ENCODE measurements around the gene MMP25.

DNA sequence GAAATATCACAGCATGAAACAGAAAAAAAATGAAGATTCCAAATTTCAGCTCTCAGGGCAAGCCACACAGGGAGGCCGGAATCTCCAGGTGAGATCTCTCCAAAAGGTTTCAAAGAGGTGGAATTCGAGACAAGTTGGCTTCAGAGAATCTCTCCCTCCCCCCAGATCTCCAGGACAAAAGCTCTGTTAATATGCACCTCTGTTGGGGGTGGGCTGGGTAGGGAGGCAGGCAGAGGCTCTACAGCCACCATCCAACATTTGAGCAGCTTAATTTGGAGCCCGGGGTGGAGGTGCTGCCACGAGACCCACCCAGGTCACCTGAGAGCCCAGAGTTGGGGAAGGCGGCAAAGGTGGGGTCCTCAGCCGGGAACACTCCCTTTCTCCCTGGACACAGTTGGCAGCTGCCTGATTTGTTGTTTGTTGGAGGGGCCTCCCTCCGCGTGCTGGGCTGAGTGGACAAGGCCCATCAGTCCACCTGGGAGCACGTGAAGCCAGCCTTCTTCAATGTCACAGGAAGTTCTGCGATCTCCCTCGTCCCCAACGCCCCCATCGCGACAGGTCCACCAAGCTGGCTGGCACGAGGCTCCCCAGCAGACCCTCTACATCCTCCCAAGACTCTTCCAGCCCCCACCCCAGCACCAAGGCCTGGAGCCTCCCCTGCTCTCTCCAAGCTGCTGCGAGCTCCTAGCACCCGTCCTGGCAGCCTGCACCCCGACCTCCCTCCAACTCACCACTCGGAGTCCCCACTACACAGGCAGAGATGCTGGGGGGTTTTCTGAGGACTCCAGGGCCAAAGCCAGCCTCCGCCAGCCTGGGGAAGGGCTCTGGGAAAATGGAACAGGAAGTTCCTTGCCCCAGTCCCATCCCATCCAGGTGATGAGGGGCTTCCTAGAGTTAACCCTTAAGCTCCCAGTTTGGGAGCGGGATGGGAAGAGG lies 52.4 kb downstream of the MMP25 start, which contains the start of gene ZSCAN10:
- no peak for TF ChIP-seq EP300 (IDR thresholded peaks at IDR 0.05)
- TF ChIP-seq, protein P1, sequence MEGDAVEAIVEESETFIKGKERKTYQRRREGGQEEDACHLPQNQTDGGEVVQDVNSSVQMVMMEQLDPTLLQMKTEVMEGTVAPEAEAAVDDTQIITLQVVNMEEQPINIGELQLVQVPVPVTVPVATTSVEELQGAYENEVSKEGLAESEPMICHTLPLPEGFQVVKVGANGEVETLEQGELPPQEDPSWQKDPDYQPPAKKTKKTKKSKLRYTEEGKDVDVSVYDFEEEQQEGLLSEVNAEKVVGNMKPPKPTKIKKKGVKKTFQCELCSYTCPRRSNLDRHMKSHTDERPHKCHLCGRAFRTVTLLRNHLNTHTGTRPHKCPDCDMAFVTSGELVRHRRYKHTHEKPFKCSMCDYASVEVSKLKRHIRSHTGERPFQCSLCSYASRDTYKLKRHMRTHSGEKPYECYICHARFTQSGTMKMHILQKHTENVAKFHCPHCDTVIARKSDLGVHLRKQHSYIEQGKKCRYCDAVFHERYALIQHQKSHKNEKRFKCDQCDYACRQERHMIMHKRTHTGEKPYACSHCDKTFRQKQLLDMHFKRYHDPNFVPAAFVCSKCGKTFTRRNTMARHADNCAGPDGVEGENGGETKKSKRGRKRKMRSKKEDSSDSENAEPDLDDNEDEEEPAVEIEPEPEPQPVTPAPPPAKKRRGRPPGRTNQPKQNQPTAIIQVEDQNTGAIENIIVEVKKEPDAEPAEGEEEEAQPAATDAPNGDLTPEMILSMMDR (IDR thresholded peaks at IDR 0.05), result no peak
- no peak for TF ChIP-seq POLR2AphosphoS5 (IDR thresholded peaks at IDR 0.05)
- TF ChIP-seq POLR2A (IDR thresholded peaks at IDR 0.05; ENCODE audit: low read depth), result no peak
